NCI-H1694 treated with DMSO at 0.1 percent for 48 hours (cell line): ENCODE results near the gene LGR4.

Experiments used
- DNase-seq: peaks from one replicate; lab custom pipeline; 2025; lab: John Stamatoyannopoulos, UW

LGR4 gene

GRCh38 chr11:27379449-27379848, 93.1 kb downstream of the LGR4 start:
- DNase-seq, result no peak

GRCh38 chr11:27375370-27375769, 97.2 kb downstream of the LGR4 start:
- DNase-seq, result no peak

DNA sequence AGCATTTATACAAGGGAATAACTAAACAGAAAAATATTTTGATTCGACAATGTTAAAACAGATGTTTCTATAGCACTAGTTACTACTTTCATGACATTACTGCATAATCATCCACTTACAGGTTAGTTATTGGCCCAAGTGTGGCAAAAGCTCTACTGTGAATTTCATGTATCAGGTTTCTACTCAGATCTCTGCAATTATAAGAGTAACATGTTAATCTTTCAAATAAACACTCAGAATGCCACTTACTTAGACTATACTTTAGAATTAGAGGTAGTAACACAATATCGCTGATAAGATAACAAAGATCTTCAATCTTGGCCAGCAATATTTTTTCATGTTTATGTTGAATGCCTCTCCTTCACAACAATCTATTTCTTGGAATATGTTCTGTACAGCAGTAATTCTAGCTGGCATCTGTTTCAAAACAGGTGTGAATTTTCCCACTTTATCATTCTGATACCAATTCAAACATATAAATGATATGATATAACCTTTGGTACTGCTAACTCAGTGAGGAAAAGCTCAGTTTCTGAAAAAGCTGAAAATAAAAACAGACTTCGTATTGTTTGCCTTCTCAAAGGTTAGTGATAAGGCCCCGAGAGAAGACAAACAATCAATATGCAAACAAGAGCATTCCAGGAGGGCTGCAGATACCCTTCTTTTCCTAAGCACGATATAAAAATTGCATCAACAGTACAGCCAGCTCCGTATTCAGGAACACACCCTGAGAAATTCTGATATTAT, 98.6 kb downstream of the LGR4 start:
- DNase-seq, result no peak

DNA sequence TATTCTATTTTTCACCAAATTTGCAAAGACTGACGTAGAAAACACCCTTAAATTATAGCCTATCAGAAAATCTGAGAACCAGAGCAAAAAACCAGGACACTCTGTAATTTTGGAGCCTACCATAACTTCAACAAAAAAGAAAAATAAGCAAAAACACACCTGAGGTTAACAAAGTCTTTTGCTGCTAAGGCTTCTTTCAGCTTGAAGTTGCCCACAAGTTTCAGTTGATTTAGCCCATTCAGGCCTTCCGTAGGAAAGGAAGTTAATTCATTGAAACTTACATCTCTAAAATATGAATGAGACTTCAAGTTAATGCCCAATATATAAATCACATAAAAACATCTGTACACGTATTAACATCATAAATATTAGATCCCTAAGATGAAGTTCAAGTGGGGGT, 99.2 kb downstream of the LGR4 start:
- DNase-seq, result no peak

DNA sequence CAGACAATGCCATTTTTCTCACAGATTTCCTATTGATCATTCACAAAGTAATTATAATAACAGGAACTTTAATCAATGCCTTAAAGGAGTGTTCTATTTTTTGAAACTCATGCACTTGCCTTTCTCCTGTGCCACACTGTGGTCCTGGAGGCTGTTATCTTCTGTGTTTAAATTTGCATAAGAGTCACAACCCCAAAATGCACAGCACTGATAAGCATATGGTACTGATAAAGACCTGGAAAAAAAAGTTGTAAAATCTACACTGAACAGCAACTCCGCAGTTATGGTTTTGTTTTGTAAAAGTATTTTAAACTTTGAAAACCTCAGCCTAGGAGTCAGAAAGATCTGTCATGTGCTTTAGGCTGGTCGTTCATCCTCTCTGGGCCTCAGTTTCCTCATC, 100.4 kb downstream of the LGR4 start:
- no peak for DNase-seq

DNA sequence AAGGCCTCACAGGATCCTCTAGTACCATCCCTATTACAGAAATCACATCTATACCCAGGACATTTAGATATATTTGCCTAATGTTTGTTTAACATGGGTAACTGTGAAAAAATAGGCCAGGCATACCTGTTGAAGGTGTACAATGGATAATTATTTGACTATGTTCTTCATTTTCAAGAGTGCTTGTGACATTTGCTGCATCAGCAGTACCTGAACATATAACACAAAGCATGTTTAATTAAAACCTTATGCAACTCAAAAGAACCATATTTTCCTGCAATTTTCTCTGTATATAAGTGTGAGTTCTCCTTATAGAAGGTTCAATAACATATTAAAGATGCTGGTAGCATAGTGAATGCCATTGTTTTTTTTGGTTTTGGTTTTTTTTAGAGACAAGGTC, 101.1 kb downstream of the LGR4 start:
- DNase-seq, result no peak

DNA sequence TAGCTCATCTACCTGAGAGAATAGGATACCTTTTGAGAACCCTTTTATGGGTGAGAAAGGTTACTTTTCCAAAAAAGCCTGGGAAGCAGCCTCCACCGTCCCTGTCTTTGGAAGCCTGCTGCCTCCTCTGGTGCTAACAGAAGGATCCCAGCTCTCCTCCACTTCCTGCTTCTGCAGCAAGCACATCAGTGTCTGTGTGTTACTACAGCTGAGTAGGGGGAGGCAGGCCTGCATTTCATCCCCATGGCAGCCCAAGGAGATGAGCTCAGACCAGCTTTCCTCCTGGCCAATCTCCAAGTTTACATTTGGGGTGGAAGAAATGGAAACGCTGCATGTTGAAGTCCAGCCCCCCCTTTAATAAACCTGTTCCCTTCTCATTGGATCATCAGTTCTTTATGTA, 102.2 kb downstream of the LGR4 start:
- DNase-seq, result no peak

DNA sequence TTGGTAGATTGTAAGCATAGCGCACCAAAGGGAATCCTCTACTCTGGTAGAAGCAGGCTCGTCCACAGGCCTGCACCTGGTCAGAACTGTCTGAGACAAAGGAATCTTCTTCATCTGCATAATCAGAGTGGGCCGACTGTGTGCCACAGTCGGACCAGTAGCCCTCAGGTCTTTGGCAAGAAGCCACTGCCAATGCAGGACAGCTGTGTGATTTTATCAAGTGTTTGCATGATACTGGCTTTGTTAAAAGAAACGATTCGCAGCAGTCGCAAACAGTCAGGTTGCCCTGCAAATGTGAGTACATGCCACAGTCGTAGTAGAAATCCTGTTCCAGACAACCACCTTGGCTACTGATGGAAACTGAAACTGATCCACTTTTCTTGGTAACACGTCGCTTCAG, 104.7 kb downstream of the LGR4 start:
- no peak for DNase-seq

DNA sequence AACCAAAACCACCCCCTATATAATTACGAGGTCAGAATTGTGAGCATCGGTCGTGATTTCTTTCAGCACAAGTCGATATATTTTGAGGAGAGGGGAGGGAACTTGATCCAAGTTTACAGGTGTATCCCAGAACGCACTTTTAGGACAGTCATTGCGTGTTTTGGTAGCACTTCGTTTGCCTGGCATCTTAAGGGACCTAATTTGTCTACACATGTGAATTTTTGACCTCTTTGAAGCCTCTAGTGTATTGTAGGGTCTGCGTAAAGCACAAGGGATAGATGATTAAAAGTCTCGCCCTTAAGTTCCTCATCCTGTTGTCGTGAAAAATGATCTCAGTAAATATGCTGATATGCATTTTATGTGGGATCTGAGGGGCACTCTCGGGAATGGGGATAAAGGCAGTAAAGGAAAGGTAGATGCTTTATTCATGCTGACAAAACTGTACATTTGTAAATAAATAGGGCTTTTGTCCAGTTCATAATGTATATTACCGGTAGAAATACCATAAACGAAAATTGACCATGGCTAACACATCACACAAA, 108.9 kb downstream of the LGR4 start:
- no peak for DNase-seq

DNA sequence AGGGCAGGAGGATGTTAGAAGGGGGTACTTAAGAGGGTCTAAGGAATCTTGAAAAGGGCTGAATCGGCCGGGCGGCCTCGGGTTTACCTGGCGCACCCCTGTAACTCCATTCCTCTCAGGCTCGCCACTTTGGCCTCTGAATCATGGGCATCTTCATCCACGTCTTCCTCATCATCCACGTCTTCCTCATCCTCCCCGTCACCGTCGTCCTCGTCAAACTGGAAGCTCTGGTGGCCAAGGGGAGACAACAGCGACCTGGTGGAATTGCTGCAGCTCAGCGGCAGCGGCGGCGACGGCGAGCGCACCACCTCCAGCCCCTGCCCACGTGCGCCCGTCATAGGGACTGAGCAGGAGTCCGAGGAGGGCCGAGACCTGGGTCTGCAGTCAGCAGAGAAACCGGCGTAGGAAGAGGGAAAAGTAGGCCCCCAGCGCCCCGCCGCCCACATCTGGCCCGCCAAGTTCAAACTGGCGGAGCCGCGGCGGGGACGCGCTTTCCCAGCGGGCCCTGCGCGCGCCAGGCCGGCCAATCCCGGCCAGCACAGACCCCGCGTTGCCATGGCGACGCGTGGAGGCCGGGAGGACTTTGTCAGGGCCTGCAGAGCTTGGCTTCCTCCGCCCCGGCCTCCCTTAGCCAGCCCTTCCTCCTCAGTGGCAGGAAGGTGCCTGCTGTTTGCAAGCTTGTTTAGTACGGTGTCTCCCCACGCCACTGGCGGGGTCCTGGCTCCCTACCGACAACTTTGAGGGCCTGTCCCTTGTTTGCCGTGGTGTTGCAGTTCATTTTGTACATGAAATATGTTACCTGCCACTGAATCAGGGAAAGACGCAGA, 109.6 kb downstream of the LGR4 start, which contains the start of gene CCDC34:
Gene CCDC34, minus strand, starts transcription at position 467 of the 827 bp plus-strand sequence. Its CDS starts 21 bp downstream, at position 446.
- DNase-seq, result peak; percentile 58

DNA sequence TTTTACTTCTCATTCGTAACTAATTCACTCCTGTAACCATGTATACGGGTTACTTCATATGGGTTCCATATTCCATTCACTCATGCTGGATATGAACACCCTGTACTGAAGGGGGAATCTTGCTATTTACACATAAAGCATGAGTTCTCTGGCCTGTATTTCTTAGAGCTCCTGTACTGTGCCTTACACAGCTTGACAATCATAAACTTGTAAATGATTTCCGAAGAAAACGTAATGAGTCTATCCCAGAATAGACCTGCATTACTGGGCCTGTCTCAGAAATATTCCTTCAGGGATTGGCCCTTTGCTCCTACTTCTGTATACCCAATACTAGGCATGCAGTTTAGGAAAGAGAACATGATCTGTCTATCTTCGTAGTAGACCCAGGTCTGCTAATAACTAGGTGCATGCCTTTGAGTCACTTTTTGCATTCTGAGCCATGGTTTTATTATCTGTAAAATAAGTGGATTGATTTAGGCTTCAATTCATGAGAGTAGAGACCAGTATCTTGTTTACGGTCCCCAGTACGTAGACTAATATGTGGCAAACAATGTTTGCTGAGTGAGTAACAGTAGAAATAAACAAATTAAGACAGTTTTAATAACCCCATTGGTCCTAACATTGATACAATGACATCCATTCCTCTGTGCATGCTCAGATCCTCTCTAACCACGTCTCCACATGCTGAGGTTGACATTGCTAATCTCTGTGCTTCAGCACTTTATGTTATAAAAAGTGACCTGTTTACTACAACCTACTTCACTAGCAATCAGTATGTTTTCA, 110.8 kb downstream of the LGR4 start:
- DNase-seq, result no peak

DNA sequence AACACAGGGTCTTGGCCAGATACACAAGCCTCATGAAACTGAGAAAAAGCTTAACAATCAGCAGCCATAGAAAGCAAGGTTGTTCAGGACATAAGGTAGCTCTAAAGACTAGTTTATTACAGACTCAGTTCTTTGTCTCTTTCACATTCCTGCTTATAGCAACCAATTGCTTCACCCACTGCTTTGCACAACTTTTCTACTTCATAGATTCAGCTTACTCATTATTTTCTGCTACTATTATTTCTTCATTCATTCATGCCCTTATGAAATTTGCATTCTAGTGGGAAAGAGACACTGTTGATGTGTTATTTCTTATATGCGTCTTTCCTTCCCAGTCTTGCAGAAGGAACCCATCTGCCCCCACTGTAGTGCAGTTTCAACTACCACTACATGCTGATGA, 114.3 kb downstream of the LGR4 start:
- DNase-seq, result no peak

GRCh38 chr11:27357250-27357649, 115.3 kb downstream of the LGR4 start:
- no peak for DNase-seq

- no peak for DNase-seq
Observed at GRCh38 chr11:27356624-27357222, 115.9 kb downstream of the LGR4 start.

GRCh38 chr11:27355575-27356104, 117.0 kb downstream of the LGR4 start:
- no peak for DNase-seq

- DNase-seq, result no peak
Observed at GRCh38 chr11:27354359-27354965, 118.1 kb downstream of the LGR4 start.

GRCh38 chr11:27353593-27354358, 118.8 kb downstream of the LGR4 start:
- no peak for DNase-seq

- DNase-seq, result no peak
Observed at GRCh38 chr11:27352781-27353180, 119.8 kb downstream of the LGR4 start.

- no peak for DNase-seq
Observed at GRCh38 chr11:27350511-27350910, 122.1 kb downstream of the LGR4 start.

- DNase-seq, result no peak
Observed at GRCh38 chr11:27349919-27350318, 122.7 kb downstream of the LGR4 start.
